Esophagus muscularis mucosa (tissue), 4 donors: Measurements from ENCODE around the gene CS. TPM values are rescaled to one million over a fixed set of nuclear protein-coding genes. Genes with fewer than 3 reads are reported as not detected.
A peak's percentile ranks its signal among the peaks of the same experiment; 100 is the strongest.

ENCODE experiments used
- DNase-seq: peaks from one replicate; pipeline ENCODE4 v3.0.0-alpha.2; 2017; ENCODE audit errors: extremely low spot score
- H3K27ac ChIP-seq, 4 donors: fragments of 200-600 bp; sonication (generic); replicated peaks in 1 of 4; 1 replicate in 3 of 4; 2 replicates in 1 of 4; pipeline ENCODE4 v1.5.1; 2016 to 2019; ENCODE audit warnings: mild to moderate bottlenecking in 1 of 4
- H3K27me3 ChIP-seq, 4 donors: fragments of 200-600 bp; sonication (generic); one replicate each; pipeline versions ENCODE4 v1.5.1 to v1.6.0; 2016 to 2019
- H3K36me3 ChIP-seq, 4 donors: fragments of 200-600 bp; sonication (generic); one replicate each; pipeline ENCODE4 v1.5.1; 2016 to 2019
- H3K4me1 ChIP-seq, 4 donors: fragments of 200-600 bp; sonication (generic); one replicate each; pipeline ENCODE4 v1.5.1; 2016 to 2019
- H3K4me3 ChIP-seq, 4 donors: fragments of 200-600 bp; sonication (generic); 1 replicate in 2 of 4; 2 replicates in 2 of 4; pipeline ENCODE4 v1.5.1; 2016 to 2019; ENCODE audit warnings: mild to moderate bottlenecking in 4 of 4, moderate library complexity in 1 of 4
- H3K9me3 ChIP-seq, 4 donors: fragments of 200-600 bp; sonication (generic); 1 replicate in 3 of 4; 2 replicates in 1 of 4; pipeline ENCODE4 v1.5.1; 2016 to 2019
- EP300 ChIP-seq: sonication (generic); formaldehyde crosslinking; IDR thresholded peaks from one replicate; pipeline ENCODE4 v1.6.1; 2017; ENCODE audit warnings: antibody characterized with exemption
- POLR2A ChIP-seq: fragments of 450-650 bp; IDR thresholded peaks from one replicate; pipeline ENCODE4 v1.6.1; 2017; ENCODE audit warnings: antibody characterized with exemption, moderate library complexity, mild to moderate bottlenecking, low read depth
- POLR2AphosphoS5 ChIP-seq, 2 donors: sonication (generic); formaldehyde crosslinking; IDR thresholded peaks; one replicate each; pipeline ENCODE4 v1.6.1; 2017; ENCODE audit warnings: antibody characterized with exemption in 2 of 2
- WGBS: methylation state at CpG from one replicate; pipeline ENCODE4 v1.1.5; 2018; 5-methylcytosine and 5-hydroxymethylcytosine counted together
- intact Hi-C: fragments of 100-400 bp; cut with DNase I; formaldehyde crosslinking; loops from one replicate; pipeline ENCODE4 v1.15.1; 2023
- total RNA-seq, 4 donors: library from RNA; depleted of rRNA; stranded (reverse); fragments of >200 nt; gene quantifications; one replicate each; pipeline versions ENCODE4 v1.1.0 to v1.2.1, GENCODE V29; 2016
- TF ChIP-seq, protein P1 (sequence below), 3 experiments: fragments of 200-600 bp in 2 of 3; fragments of 450-650 bp in 1 of 3; sonication (generic) in 2 of 3; IDR thresholded peaks; one replicate each; pipeline ENCODE4 v1.5.1; 2017 to 2019; ENCODE audit warnings: antibody characterized with exemption in 3 of 3, mild to moderate bottlenecking in 2 of 3, moderate library complexity in 1 of 3

The CS gene
- total RNA-seq, 4 donors from 2014 or later = 91.8 to 155 (median 111) TPM

- no peaks in the 10 kb centered on the region for H3K9me3 ChIP-seq
- intact Hi-C loops = no loop called here
- 92% methylated on average over 3 of the region's 3 CpGs for WGBS
Measured at GRCh38 chr12:56260921-56261320, 39.2 kb downstream of the CS start.

GRCh38 chr12:56260380-56260779 lies 39.8 kb downstream of the CS start:
- intact Hi-C loops = no loop called here
- 89% methylated on average over 7 of the region's 8 CpGs for WGBS

More at GRCh38 chr12:56260921-56261320, 39.2 kb downstream of the CS start:
- Histone ChIP-seq H3K4me3 (no peak overlapping the region), H3K27ac (no peak overlapping the region), H3K36me3 (peaks cover 0 to 5% (median 3%) of the 10 kb centered on the region in 4 donors), H3K4me1 (peaks cover 23 to 32% (median 29%) of the 10 kb centered on the region in 4 donors), H3K27me3 (no peaks in the 10 kb centered on the region)
- DNase-seq = no peak
- TF ChIP-seq POLR2A (no peak), POLR2AphosphoS5 (IDR thresholded peaks at IDR 0.05) (no peak), EP300 (no peak)
- TF ChIP-seq, protein P1, sequence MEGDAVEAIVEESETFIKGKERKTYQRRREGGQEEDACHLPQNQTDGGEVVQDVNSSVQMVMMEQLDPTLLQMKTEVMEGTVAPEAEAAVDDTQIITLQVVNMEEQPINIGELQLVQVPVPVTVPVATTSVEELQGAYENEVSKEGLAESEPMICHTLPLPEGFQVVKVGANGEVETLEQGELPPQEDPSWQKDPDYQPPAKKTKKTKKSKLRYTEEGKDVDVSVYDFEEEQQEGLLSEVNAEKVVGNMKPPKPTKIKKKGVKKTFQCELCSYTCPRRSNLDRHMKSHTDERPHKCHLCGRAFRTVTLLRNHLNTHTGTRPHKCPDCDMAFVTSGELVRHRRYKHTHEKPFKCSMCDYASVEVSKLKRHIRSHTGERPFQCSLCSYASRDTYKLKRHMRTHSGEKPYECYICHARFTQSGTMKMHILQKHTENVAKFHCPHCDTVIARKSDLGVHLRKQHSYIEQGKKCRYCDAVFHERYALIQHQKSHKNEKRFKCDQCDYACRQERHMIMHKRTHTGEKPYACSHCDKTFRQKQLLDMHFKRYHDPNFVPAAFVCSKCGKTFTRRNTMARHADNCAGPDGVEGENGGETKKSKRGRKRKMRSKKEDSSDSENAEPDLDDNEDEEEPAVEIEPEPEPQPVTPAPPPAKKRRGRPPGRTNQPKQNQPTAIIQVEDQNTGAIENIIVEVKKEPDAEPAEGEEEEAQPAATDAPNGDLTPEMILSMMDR (IDR thresholded peaks at IDR 0.05) = no peak

GRCh38 chr12:56258820-56259183 lies 41.3 kb downstream of the CS start:
- intact Hi-C loops = loop anchor here (5.0 kb wide), 1 partner anchor 62 kb away; no protein-coding TSS in a partner anchor
- H3K27me3 ChIP-seq = no peaks in the 10 kb centered on the region
- H3K27ac ChIP-seq = peak overlapping the region; percentile 91 to 94 (median 93)
- peaks cover 21 to 33% (median 30%) of the 10 kb centered on the region in 4 donors for H3K4me1 ChIP-seq
- no peak for DNase-seq
- no peaks in the 10 kb centered on the region for H3K9me3 ChIP-seq
- WGBS = 9% methylated on average over 9 of the region's 9 CpGs
- H3K36me3 ChIP-seq = peaks cover 10 to 27% (median 24%) of the 10 kb centered on the region in 4 donors
- TF ChIP-seq POLR2A = no peak
- TF ChIP-seq POLR2AphosphoS5 (IDR thresholded peaks at IDR 0.05) = no peak
- no peak for TF ChIP-seq EP300
- TF ChIP-seq, protein P1 (IDR thresholded peaks at IDR 0.05) = no peak
- peak overlapping the region; percentile 81 to 93 (median 93) for H3K4me3 ChIP-seq

More at GRCh38 chr12:56260380-56260779, 39.8 kb downstream of the CS start:
- TF ChIP-seq POLR2AphosphoS5 (IDR thresholded peaks at IDR 0.05) (no peak), EP300 (no peak), POLR2A (no peak)
- TF ChIP-seq, protein P1 (IDR thresholded peaks at IDR 0.05) = no peak
- peaks cover 21 to 33% (median 30%) of the 10 kb centered on the region in 4 donors for H3K4me1 ChIP-seq
- H3K36me3 ChIP-seq = peaks cover 0 to 11% (median 8%) of the 10 kb centered on the region in 4 donors
- H3K27me3 ChIP-seq = no peaks in the 10 kb centered on the region
- DNase-seq = no peak
- no peak overlapping the region for H3K4me3 ChIP-seq
- no peaks in the 10 kb centered on the region for H3K9me3 ChIP-seq
- no peak overlapping the region for H3K27ac ChIP-seq

DNA sequence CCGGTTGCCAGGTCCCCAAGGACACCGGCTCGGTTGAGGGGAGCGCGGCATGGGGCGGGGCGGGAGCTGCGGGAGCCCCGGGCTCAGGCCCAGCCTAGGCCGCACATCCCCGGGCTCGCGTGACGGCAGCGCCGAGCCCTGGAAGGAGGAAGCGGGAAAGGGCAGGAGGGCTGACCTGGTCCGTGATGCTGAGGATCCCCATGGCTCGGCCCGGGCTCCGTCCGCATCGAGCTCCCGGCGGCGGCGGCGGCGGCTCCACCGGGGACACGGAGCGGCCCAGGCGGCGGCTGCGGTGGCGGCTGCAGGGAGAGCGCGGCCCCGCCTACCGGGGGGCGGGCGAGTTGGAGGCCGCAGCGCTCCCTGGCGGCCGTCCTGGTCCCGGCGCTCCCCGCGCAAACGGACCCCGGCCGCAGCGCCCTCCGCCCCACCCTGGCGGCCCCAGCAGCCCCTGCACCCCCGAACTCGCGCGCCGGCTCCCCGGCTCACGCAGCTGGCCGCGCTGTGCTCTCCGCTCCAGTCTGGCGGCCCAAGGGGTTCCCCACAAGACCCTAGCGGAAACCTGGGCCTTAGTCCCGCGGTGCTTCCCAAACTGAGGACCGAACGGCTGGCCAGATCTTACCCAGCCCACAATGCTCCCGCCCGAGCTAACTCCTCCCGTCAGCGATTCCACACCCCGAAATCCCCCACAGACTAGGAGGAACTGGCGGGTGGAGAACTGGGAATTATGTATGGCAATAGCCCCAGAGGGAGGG lies 41.9 kb downstream of the CS start, which contains the start of gene ANKRD52:
Gene ANKRD52 (minus strand): TSS at position 317 of the 752 bp plus-strand sequence. CDS start 115 bp downstream, at position 202.
- TF ChIP-seq POLR2A (no peak), POLR2AphosphoS5 (IDR thresholded peaks at IDR 0.05) (peak in 1 of 2 donors; percentile 33), EP300 (no peak)
- TF ChIP-seq, protein P1 (IDR thresholded peaks at IDR 0.05) = peak; percentile 77 to 89 (median 86)
- DNase-seq = no peak
- peaks cover 21 to 33% (median 30%) of the 10 kb centered on the region in 4 donors for H3K4me1 ChIP-seq

More for the DNA sequence above, 41.9 kb downstream of the CS start, which contains the start of gene ANKRD52:
- peak within 1 kb of the TSS; percentile 81 to 93 (median 93) for H3K4me3 ChIP-seq
- WGBS = 0% methylated on average over 14 of the region's 78 CpGs
- H3K27ac ChIP-seq = peak within 1 kb of the TSS; percentile 91 to 94 (median 93)
- H3K9me3 ChIP-seq = no peaks in the 10 kb centered on the region
- no peaks in the 10 kb centered on the region for H3K27me3 ChIP-seq
- peaks cover 16 to 32% (median 29%) of the 10 kb centered on the region in 4 donors for H3K36me3 ChIP-seq
- intact Hi-C loops = loop anchor here (5.0 kb wide), 1 partner anchor 61 kb away; no protein-coding TSS in a partner anchor
